ENCODE measurements around the gene CFI. TPM values are rescaled to one million over a fixed set of nuclear protein-coding genes. Genes with fewer than 3 reads are reported as not detected.

CFI gene
- total and polyA plus RNA-seq, 2 of the 8 experiments (the other 6 are each of a cell fraction or from before 2014, with no cell fraction given), result not detected

- 0 out of 2 replicates have a peak, but pooled peaks have one; percentile 9 for TF ChIP-seq GABPA (IDR thresholded peaks at IDR 0.05; ENCODE audit: borderline replicate concordance, insufficient read depth, low read length)
- TF ChIP-seq JUND (IDR thresholded peaks at IDR 0.05; ENCODE audit: low read length), result no peak
These were observed 98.7 kb downstream of the CFI start, which contains the start of gene CASP6 (continued) for GRCh38 chr4:109702950-109703663.

Measured in H1 (cell line).